SW480 (cell line): ENCODE measurements around the gene GRM7.

Experiments
- DNase-seq: peaks from one replicate; pipeline ENCODE4 v3.0.0-alpha.2; 2016; ENCODE audit warnings: low spot score

The GRM7 gene

GRCh38 chr3:7400360-7400759 is 539.4 kb downstream of the GRM7 start:
- no peak for DNase-seq

GRCh38 chr3:7401418-7401817 is 540.5 kb downstream of the GRM7 start:
- DNase-seq, result no peak

- DNase-seq, result no peak
Observed at GRCh38 chr3:7407107-7407506, 546.2 kb downstream of the GRM7 start.

- DNase-seq, result no peak
Observed at GRCh38 chr3:7410782-7411181, 549.9 kb downstream of the GRM7 start.

- no peak for DNase-seq
Observed at GRCh38 chr3:7421065-7421464, 560.1 kb downstream of the GRM7 start.

DNA sequence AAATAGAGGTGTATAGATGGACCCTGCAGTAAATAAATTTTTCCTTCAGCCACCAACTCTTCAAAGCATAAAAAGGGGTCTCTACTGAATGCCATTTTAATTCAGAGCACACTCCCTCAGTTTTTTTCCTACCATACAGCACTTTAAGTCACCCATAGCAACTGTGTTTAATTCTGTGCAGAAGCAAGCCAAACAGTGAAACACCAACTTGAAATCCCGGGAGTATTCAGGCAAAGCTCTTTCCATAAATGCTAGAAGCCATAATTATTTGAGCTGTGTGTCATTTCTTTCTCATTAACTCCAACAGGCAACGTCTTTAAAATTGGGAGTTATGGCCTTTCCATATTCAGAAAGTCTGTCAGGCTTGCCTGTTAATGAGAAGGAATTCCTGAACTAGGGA is 562.1 kb downstream of the GRM7 start:
- DNase-seq, result no peak

- DNase-seq, result no peak
Observed at GRCh38 chr3:7423995-7424394, 563.1 kb downstream of the GRM7 start.

- no peak for DNase-seq
Observed at GRCh38 chr3:7428206-7428718, 567.3 kb downstream of the GRM7 start.

DNA sequence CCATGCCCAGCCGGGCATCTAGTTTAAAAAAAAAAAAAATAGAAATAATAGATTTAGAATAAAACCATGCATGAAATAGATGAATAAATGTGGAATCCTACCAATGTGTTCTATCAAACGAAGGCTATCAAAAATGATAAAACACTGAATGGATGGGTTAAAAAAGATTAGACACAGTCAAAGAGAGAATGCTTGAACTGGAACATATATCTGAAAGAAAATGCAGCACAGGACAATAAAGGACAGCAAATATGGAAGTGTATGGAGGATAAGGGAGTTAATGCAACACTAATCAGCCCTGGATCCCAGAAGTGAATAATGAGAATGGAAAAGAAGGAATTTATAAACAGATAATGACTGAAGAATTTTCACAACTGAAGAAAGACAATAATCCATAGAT is 571.7 kb downstream of the GRM7 start:
- DNase-seq, result no peak

DNA sequence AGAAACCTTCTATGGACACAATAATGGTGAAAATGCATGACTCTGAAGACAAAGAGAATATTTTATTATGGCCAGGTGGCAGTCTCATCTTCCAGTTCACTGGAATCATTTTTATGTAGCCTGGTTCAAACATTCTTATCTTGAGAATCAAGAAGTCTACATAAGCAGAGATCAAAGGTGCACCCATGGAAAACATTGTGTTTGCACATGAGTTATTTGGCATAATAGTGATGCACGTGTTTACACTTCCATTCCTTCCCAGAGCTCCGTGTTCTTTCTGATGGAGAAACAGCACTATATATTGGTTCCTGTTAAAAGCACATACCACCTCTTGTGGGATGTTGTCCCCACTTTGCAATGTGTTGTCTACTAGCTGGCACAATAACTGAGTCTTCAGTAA is 572.2 kb downstream of the GRM7 start:
- DNase-seq, result no peak

DNA sequence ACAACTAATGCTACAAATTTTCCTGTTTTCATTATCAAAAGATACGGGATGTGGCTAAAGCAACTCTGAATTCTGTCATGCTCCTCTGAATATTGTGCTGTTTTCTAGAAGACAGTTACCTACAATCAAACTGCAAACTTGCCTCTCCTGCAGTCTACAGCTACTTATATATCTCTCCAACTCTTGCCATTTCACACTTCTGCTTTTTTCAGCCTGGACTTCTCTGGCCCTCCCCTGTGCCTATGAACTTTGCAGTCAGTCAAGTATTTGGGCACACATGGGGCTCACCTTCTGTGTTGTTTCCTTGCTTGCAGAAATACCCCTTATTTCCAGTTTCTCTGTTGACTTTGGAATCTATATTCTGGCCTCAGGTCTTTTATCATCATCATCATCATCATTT is 575.6 kb downstream of the GRM7 start:
- no peak for DNase-seq

DNA sequence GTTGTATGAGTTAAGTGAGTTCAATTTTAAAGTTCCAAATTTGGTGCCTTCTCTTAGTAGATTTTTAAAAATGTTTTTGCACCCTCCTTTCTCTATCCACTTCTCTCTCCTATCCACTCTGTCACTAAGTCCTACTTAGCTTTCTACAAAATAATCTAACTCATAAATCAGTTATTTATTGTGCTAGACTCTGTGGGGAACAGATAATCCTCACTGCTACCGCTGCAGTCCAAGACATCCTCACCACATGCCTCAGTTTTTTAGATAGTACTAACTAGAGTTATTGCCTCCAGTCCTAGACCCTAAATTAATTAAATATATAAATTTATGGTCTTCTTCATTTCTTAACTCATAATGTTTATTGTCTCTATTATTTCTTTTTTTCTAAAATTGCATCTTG is 576.3 kb downstream of the GRM7 start:
- no peak for DNase-seq

- DNase-seq, result no peak
Observed at GRCh38 chr3:7439101-7439680, 578.3 kb downstream of the GRM7 start.

DNA sequence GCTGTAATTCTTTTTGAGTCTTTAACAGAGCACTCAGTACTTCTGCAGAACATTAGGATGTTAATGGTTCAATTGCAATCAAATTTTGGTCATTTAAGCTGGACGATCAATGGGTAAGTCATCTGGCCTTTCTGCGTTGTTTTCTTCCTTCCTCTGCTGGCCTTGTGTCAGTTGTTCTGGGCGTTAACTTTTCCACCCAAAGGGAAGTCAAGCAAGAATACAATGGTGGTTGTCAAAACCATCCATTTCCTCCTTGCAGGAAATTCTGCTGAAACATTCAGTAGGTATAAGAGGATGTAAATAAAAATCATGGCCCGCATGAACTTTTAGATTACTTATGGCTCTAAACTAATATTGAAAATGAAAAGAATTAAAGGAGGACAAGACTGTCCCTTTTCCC is 584.0 kb downstream of the GRM7 start:
- no peak for DNase-seq

GRCh38 chr3:7445331-7445730 is 584.4 kb downstream of the GRM7 start:
- no peak for DNase-seq

- DNase-seq, result no peak
Observed at GRCh38 chr3:7447197-7447769, 586.4 kb downstream of the GRM7 start.

GRCh38 chr3:7456386-7456785 is 595.5 kb downstream of the GRM7 start:
- DNase-seq, result no peak

- no peak for DNase-seq
Observed at GRCh38 chr3:7461202-7461825, 600.4 kb downstream of the GRM7 start.

DNA sequence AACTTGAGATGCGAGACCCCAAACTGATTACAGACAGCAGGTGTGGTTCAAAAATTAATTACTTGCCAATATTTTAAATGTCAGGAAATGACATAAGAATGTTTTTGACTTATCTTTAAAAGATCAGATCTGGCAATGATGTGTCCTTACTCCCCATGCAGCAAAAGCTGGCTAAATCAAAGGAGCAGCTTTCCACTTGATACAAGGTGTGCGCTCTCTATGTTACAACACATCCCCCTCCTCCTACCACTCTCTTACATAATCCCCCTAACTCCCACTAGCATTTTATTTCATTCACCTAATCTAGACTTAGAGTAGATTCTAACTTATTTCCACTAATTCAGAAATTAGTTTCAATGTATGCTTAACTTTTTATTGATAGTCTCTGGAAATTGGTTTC is 609.0 kb downstream of the GRM7 start:
- no peak for DNase-seq

DNA sequence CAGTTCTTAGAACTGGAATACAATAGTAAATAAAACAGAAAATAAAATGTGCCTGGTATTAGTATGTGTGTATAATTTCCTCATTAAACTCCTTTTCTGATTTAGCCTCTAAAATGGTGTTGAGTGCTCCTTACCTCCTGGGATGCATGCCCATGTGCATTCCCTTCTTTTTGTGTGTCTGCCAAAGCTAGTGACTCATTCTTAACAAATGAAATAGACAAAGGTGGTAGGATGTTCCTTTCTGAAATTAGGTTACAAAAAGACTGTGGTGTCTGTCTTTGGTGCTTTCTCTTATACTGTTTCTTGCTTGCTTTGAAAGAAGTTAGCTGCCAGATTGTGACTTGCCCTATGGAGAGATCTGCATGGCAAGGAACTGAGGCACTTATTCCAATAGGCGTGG is 623.7 kb downstream of the GRM7 start:
- no peak for DNase-seq

- DNase-seq, result no peak
Observed at GRCh38 chr3:7487763-7488162, 626.8 kb downstream of the GRM7 start.

GRCh38 chr3:7489417-7489816 is 628.5 kb downstream of the GRM7 start:
- DNase-seq, result no peak

DNA sequence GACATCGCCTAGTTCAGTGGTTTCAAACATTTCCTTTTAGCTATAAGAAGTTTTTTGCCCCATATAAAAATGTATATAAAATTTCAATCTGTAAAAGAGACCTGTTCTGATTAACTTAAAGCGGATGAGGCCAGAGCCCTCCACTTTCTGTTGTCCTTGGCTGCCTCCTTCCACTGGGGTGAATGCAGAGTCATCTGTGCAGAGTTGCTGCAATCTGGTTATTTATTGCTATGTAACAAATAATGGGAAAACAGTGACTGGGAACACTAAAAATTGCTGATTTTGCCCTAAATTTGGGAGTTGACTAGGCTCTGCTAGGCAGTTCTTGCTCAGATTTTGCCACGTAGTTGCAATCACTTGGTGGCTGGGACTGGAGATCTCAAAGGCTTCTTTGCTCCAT is 637.8 kb downstream of the GRM7 start:
- no peak for DNase-seq

DNA sequence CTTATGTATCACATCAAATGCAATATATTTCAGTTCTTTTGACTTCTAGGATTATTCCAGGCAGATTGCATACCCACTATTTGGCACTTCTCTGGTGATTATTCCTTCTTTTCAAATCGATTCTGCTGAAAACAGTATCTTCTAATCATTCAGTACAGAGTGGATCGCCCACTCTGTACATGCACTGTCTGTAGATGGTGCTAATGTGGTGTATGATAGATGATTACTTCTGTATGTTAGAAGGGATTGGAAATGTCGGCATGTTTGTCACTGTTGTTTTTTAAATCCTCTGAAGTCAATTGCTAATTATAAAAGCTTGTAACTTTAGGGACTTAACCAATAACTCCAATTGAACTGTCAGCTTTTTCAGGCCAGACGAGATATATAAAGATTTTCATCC is 642.5 kb downstream of the GRM7 start:
- no peak for DNase-seq
